Measurements from ENCODE around the gene KCNN1.
A peak's percentile ranks its signal among the peaks of the same experiment; 100 is the strongest.

The KCNN1 gene

GRCh38 chr19:17957149-17957849, 9.6 kb upstream of the KCNN1 start:
- Histone ChIP-seq H3K18ac (ENCODE audit: low read length) (peak overlapping the region; percentile 36), H3K9me3 (replicated peaks in 1 of 2; ENCODE audit: control insufficient read depth in 2 of 2, insufficient read depth in 1 of 2, low read depth in 1 of 2, low read length in 2 of 2) (no peaks in the 10 kb centered on the region), H4K91ac (ENCODE audit: low read depth, low read length, poor library complexity) (no peak overlapping the region), H4K8ac (ENCODE audit: low read depth, low read length) (no peak overlapping the region), H3K4me3 (ENCODE audit: low read length in 2 of 2) (no peak overlapping the region), H2BK15ac (ENCODE audit: low read length) (peak overlapping the region; percentile 5), H2AFZ (ENCODE audit: low read length) (no peak overlapping the region), H3K4ac (ENCODE audit: low read length) (no peak overlapping the region), H3K4me1 (ENCODE audit: control insufficient read depth in 2 of 2, insufficient read depth in 1 of 2, low read depth in 1 of 2, low read length in 2 of 2) (peaks cover 9 to 14% of the 10 kb centered on the region in 2 donors), H2BK120ac (ENCODE audit: low read depth, low read length) (no peak overlapping the region), H3K23ac (ENCODE audit: low read depth, low read length, poor library complexity) (peak overlapping the region; percentile 8), H2BK12ac (ENCODE audit: low read length) (no peak overlapping the region), H3K27ac (replicated peaks; ENCODE audit: low read length) (no peak overlapping the region), H2AK5ac (ENCODE audit: low read depth, low read length) (peak overlapping the region; percentile 60), H2BK5ac (ENCODE audit: low read length) (peak overlapping the region; percentile 55), H3K14ac (ENCODE audit: low read length) (no peak overlapping the region), H3K27me3 (ENCODE audit: control insufficient read depth in 3 of 3, insufficient read depth in 3 of 3, low read depth in 1 of 3, low read length in 3 of 3) (peaks cover 12 to 21% (median 15%) of the 10 kb centered on the region in 3 experiments), H3K79me1 (ENCODE audit: low read depth, low read length) (no peaks in the 10 kb centered on the region), H3K9ac (ENCODE audit: low read depth, low read length, poor library complexity) (no peak overlapping the region), H3K4me2 (ENCODE audit: insufficient read depth, low read length, poor library complexity, severe bottlenecking) (no peak overlapping the region), H3K36me3 (replicated peaks in 1 of 2; ENCODE audit: control insufficient read depth in 2 of 2, insufficient read depth in 2 of 2, low read length in 2 of 2) (no peaks in the 10 kb centered on the region)
- no peak for DNase-seq (ENCODE audit: low spot score)
- WGBS, 2 donors (ENCODE audit: extremely low coverage in 2 of 2, insufficient read length in 2 of 2, insufficient replicate concordance in 1 of 2), result no CpG with 5 or more reads among the region's 3 CpGs

- peak overlapping the region; percentile 8 for H3K23ac ChIP-seq (ENCODE audit: low read depth, low read length, poor library complexity)
- peaks cover 8 to 15% (median 9%) of the 10 kb centered on the region in 3 experiments for H3K27me3 ChIP-seq (ENCODE audit: control insufficient read depth in 3 of 3, insufficient read depth in 3 of 3, low read depth in 1 of 3, low read length in 3 of 3)
- peak overlapping the region; percentile 55 for H2BK5ac ChIP-seq (ENCODE audit: low read length)
Measured at GRCh38 chr19:17957885-17958284, 9.0 kb upstream of the KCNN1 start.

GRCh38 chr19:17963936-17964691, 2.8 kb upstream of the KCNN1 start:
- Histone ChIP-seq H3K36me3 (replicated peaks in 1 of 2; ENCODE audit: control insufficient read depth in 2 of 2, insufficient read depth in 2 of 2, low read length in 2 of 2) (no peaks in the 10 kb centered on the region), H3K23ac (ENCODE audit: low read depth, low read length, poor library complexity) (no peak overlapping the region), H4K91ac (ENCODE audit: low read depth, low read length, poor library complexity) (no peak overlapping the region), H3K14ac (ENCODE audit: low read length) (no peak overlapping the region), H3K4me3 (ENCODE audit: low read length in 2 of 2) (no peak overlapping the region), H2BK15ac (ENCODE audit: low read length) (peak overlapping the region; percentile 25), H3K9me3 (replicated peaks in 1 of 2; ENCODE audit: control insufficient read depth in 2 of 2, insufficient read depth in 1 of 2, low read depth in 1 of 2, low read length in 2 of 2) (no peaks in the 10 kb centered on the region), H3K27me3 (ENCODE audit: control insufficient read depth in 3 of 3, insufficient read depth in 3 of 3, low read depth in 1 of 3, low read length in 3 of 3) (peaks cover 0 to 30% (median 11%) of the 10 kb centered on the region in 3 experiments), H3K18ac (ENCODE audit: low read length) (no peak overlapping the region), H2BK12ac (ENCODE audit: low read length) (peak overlapping the region; percentile 24), H3K4me2 (ENCODE audit: insufficient read depth, low read length, poor library complexity, severe bottlenecking) (no peak overlapping the region), H3K4ac (ENCODE audit: low read length) (no peak overlapping the region), H3K27ac (replicated peaks; ENCODE audit: low read length) (no peak overlapping the region), H2BK120ac (ENCODE audit: low read depth, low read length) (no peak overlapping the region), H4K8ac (ENCODE audit: low read depth, low read length) (no peak overlapping the region), H2AFZ (ENCODE audit: low read length) (no peak overlapping the region), H3K4me1 (ENCODE audit: control insufficient read depth in 2 of 2, insufficient read depth in 1 of 2, low read depth in 1 of 2, low read length in 2 of 2) (peaks cover 13 to 18% of the 10 kb centered on the region in 2 donors), H2BK5ac (ENCODE audit: low read length) (no peak overlapping the region), H2AK5ac (ENCODE audit: low read depth, low read length) (peak overlapping the region; percentile 16), H3K79me1 (ENCODE audit: low read depth, low read length) (no peaks in the 10 kb centered on the region), H3K9ac (ENCODE audit: low read depth, low read length, poor library complexity) (no peak overlapping the region)
- WGBS, 2 donors (ENCODE audit: extremely low coverage in 2 of 2, insufficient read length in 2 of 2, insufficient replicate concordance in 1 of 2), result no CpG with 5 or more reads among the region's 13 CpGs
- no peak for DNase-seq (ENCODE audit: low spot score)

More at GRCh38 chr19:17957885-17958284, 9.0 kb upstream of the KCNN1 start:
- Histone ChIP-seq H3K4me2 (ENCODE audit: insufficient read depth, low read length, poor library complexity, severe bottlenecking) (no peak overlapping the region), H2BK120ac (ENCODE audit: low read depth, low read length) (no peak overlapping the region), H2BK12ac (ENCODE audit: low read length) (no peak overlapping the region), H3K4me1 (ENCODE audit: control insufficient read depth in 2 of 2, insufficient read depth in 1 of 2, low read depth in 1 of 2, low read length in 2 of 2) (peaks cover 4 to 8% of the 10 kb centered on the region in 2 donors), H2AK5ac (ENCODE audit: low read depth, low read length) (peak overlapping the region; percentile 60), H3K36me3 (replicated peaks in 1 of 2; ENCODE audit: control insufficient read depth in 2 of 2, insufficient read depth in 2 of 2, low read length in 2 of 2) (no peaks in the 10 kb centered on the region), H3K18ac (ENCODE audit: low read length) (no peak overlapping the region), H3K27ac (replicated peaks; ENCODE audit: low read length) (no peak overlapping the region), H4K8ac (ENCODE audit: low read depth, low read length) (no peak overlapping the region), H3K4me3 (ENCODE audit: low read length in 2 of 2) (no peak overlapping the region), H3K4ac (ENCODE audit: low read length) (no peak overlapping the region), H2BK15ac (ENCODE audit: low read length) (peak overlapping the region; percentile 5), H3K9ac (ENCODE audit: low read depth, low read length, poor library complexity) (no peak overlapping the region), H3K9me3 (replicated peaks in 1 of 2; ENCODE audit: control insufficient read depth in 2 of 2, insufficient read depth in 1 of 2, low read depth in 1 of 2, low read length in 2 of 2) (no peaks in the 10 kb centered on the region), H3K14ac (ENCODE audit: low read length) (no peak overlapping the region), H4K91ac (ENCODE audit: low read depth, low read length, poor library complexity) (no peak overlapping the region), H3K79me1 (ENCODE audit: low read depth, low read length) (no peaks in the 10 kb centered on the region), H2AFZ (ENCODE audit: low read length) (no peak overlapping the region)
- no peak for DNase-seq (ENCODE audit: low spot score)

GRCh38 chr19:17965370-17966128, 1.4 kb upstream of the KCNN1 start:
- Histone ChIP-seq H2AK5ac (ENCODE audit: low read depth, low read length) (peak overlapping the region; percentile 94), H2BK12ac (ENCODE audit: low read length) (no peak overlapping the region), H2BK120ac (ENCODE audit: low read depth, low read length) (no peak overlapping the region), H3K4me2 (ENCODE audit: insufficient read depth, low read length, poor library complexity, severe bottlenecking) (no peak overlapping the region), H3K79me1 (ENCODE audit: low read depth, low read length) (peaks cover 2% of the 10 kb centered on the region), H3K4me3 (ENCODE audit: low read length in 2 of 2) (no peak overlapping the region), H3K9me3 (replicated peaks in 1 of 2; ENCODE audit: control insufficient read depth in 2 of 2, insufficient read depth in 1 of 2, low read depth in 1 of 2, low read length in 2 of 2) (no peaks in the 10 kb centered on the region), H4K91ac (ENCODE audit: low read depth, low read length, poor library complexity) (no peak overlapping the region), H4K8ac (ENCODE audit: low read depth, low read length) (no peak overlapping the region), H3K27ac (replicated peaks; ENCODE audit: low read length) (no peak overlapping the region), H3K14ac (ENCODE audit: low read length) (no peak overlapping the region), H2BK15ac (ENCODE audit: low read length) (peak overlapping the region; percentile 59), H3K9ac (ENCODE audit: low read depth, low read length, poor library complexity) (no peak overlapping the region), H3K4ac (ENCODE audit: low read length) (no peak overlapping the region), H3K36me3 (replicated peaks in 1 of 2; ENCODE audit: control insufficient read depth in 2 of 2, insufficient read depth in 2 of 2, low read length in 2 of 2) (no peaks in the 10 kb centered on the region), H3K18ac (ENCODE audit: low read length) (no peak overlapping the region), H2AFZ (ENCODE audit: low read length) (peak overlapping the region; percentile 24), H3K23ac (ENCODE audit: low read depth, low read length, poor library complexity) (no peak overlapping the region), H3K27me3 (ENCODE audit: control insufficient read depth in 3 of 3, insufficient read depth in 3 of 3, low read depth in 1 of 3, low read length in 3 of 3) (peaks cover 0 to 30% (median 11%) of the 10 kb centered on the region in 3 experiments), H3K4me1 (ENCODE audit: control insufficient read depth in 2 of 2, insufficient read depth in 1 of 2, low read depth in 1 of 2, low read length in 2 of 2) (peaks cover 13 to 18% of the 10 kb centered on the region in 2 donors), H2BK5ac (ENCODE audit: low read length) (peak overlapping the region; percentile 77)
- WGBS, 2 donors (ENCODE audit: extremely low coverage in 2 of 2, insufficient read length in 2 of 2, insufficient replicate concordance in 1 of 2), result no CpG with 5 or more reads among the region's 11 CpGs
- no peak for DNase-seq (ENCODE audit: low spot score)
